Right kidney (tissue), 1 donor: Measurements from ENCODE around the gene SEMA3C.

Source experiments
- DNase-seq: peaks from one replicate; pipeline ENCODE4 v3.0.0-alpha.2; 2016

Gene SEMA3C

GRCh38 chr7:80858141-80858903, 60.5 kb downstream of the SEMA3C start:
- no peak for DNase-seq

- DNase-seq: no peak
Measured at GRCh38 chr7:80856769-80857168, 62.1 kb downstream of the SEMA3C start.

GRCh38 chr7:80851896-80852476, 66.9 kb downstream of the SEMA3C start:
- DNase-seq: no peak

- DNase-seq: no peak
Measured at GRCh38 chr7:80848841-80849240, 70.0 kb downstream of the SEMA3C start.

GRCh38 chr7:80847895-80848294, 71.0 kb downstream of the SEMA3C start:
- DNase-seq: no peak

- no peak for DNase-seq
Measured at GRCh38 chr7:80847027-80847426, 71.8 kb downstream of the SEMA3C start.

- no peak for DNase-seq
Measured at GRCh38 chr7:80844916-80845315, 73.9 kb downstream of the SEMA3C start.

- no peak for DNase-seq
Measured at GRCh38 chr7:80843018-80843677, 75.7 kb downstream of the SEMA3C start.

- DNase-seq: no peak
Measured at GRCh38 chr7:80842022-80842790, 76.6 kb downstream of the SEMA3C start.

GRCh38 chr7:80841423-80841955, 77.4 kb downstream of the SEMA3C start:
- DNase-seq: no peak

GRCh38 chr7:80840681-80841080, 78.2 kb downstream of the SEMA3C start:
- no peak for DNase-seq

GRCh38 chr7:80839855-80840254, 79.0 kb downstream of the SEMA3C start:
- DNase-seq: no peak

GRCh38 chr7:80838643-80839042, 80.2 kb downstream of the SEMA3C start:
- DNase-seq: no peak

GRCh38 chr7:80837345-80837744, 81.5 kb downstream of the SEMA3C start:
- no peak for DNase-seq

- no peak for DNase-seq
Measured at GRCh38 chr7:80835251-80835650, 83.6 kb downstream of the SEMA3C start.

GRCh38 chr7:80833289-80834268, 85.3 kb downstream of the SEMA3C start:
- no peak for DNase-seq

GRCh38 chr7:80832006-80832405, 86.8 kb downstream of the SEMA3C start:
- no peak for DNase-seq

- no peak for DNase-seq
Measured at GRCh38 chr7:80830584-80831285, 88.1 kb downstream of the SEMA3C start.

- DNase-seq: no peak
Measured at GRCh38 chr7:80830010-80830409, 88.8 kb downstream of the SEMA3C start.

GRCh38 chr7:80829527-80829926, 89.3 kb downstream of the SEMA3C start:
- DNase-seq: no peak

GRCh38 chr7:80827239-80827633, 91.6 kb downstream of the SEMA3C start:
- no peak for DNase-seq
